ENCODE results near the gene FILIP1L. TPM values are rescaled to one million over a fixed set of nuclear protein-coding genes. Genes with fewer than 3 reads are reported as not detected.
"Not testable (repeated sequence)": the region's sequence is repeated elsewhere in the genome, so short reads cannot be mapped to it uniquely, and the experiment has no call there.

FILIP1L gene
- total RNA-seq, 1 donor from 2014 or later: 1.2 TPM

DNA sequence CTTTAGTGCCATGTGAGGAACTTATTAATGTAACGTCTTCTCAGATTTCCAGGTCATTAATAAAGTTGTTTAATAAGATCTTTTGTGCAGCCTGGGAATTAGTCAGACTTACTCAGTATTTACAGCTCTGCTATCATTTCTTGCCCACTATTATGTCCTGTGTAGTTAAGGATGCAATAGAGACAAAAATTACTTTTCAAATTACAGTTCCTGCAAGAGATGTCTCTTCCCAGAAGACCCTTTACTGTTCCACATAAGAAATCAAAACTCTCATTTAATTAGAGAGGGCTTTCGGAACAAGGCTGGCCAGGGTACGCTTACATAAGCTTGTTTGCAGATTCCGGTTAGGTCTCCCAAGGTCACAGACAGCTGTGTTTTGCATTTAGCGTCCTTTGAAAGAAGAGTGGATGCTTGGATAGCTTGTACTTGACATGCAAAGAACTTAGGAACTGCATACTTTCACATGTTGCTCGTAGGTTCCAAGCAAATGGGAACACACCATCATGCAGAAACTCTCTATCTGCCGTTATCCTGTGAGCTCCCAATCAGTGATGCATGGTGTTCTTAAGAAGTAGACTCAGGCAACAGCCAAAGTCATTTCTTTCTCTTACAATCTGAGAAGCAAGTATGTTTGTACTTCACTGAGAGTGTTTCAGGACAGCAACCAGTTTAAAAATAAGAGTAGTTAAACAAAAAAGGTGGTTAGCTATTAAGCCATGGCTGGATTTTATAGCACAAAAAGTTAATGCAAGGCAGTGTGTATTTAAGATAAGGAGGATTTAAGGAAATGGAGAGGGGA is 37.4 kb downstream of the FILIP1L start:
- DNase-seq (ENCODE audit: low spot score in 2 of 2) (no peak), FAIRE-seq (no peak)

DNA sequence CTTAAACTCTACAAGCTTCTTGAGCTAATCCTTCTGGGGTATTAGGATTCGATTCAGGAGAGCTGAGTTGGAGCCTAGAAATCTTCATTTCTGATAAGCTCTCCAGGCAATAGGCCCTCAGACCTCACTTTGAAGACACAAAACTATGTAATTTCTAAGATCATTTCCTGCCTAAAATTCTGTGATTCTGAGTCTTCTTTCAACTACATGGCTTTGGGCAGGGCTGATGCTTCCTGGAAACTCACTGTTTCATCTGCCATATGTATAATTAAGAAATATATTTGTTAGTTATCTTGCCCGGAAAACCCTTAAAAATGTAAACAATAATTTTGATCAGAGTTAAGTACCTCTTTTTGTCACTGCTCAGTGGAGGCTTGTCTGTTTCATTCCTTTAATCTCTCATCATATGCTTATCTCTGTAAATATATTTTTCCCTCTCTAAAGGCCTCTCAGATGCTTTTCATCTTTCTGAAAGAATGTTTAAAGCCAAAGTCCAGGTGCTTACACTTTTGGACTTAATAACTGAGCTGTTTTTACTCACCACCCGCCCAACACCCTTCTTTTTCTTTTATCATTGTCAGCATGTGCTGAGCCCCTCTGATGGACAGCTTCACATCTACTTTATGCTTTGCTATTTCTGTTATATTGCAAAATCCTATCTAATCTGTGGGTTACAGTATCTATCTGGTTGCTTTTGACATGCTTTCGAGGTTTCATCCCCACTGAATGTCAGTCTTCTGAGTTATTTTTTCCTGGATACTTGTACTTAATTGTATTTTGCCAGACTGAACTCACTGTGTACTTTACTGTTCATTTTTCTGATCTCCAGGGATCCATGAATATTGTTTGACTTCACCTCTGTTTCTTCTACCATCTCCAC is 38.2 kb downstream of the FILIP1L start:
- FAIRE-seq (no peak), DNase-seq (ENCODE audit: low spot score in 2 of 2) (no peak)

DNA sequence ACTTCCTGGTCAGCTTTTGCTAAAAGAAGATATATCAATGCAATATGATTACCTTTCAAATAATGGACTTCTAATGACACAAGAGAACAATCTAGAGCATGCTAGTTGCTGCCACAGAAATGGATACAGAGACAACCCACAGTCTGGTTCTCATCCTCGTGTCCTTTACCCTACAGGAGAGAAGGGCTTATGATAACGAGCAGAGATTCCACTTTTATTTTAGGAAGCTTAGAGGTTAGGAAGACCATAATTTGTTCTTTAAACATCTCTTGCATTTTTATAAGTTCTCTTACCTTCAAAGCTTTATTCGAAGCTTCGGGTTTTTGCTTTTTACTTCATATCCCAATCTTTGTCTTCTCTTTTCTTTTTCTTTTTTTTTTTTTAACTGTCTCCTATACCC is 39.1 kb downstream of the FILIP1L start:
- no peak for FAIRE-seq
- no peak for DNase-seq (ENCODE audit: low spot score in 2 of 2)

DNA sequence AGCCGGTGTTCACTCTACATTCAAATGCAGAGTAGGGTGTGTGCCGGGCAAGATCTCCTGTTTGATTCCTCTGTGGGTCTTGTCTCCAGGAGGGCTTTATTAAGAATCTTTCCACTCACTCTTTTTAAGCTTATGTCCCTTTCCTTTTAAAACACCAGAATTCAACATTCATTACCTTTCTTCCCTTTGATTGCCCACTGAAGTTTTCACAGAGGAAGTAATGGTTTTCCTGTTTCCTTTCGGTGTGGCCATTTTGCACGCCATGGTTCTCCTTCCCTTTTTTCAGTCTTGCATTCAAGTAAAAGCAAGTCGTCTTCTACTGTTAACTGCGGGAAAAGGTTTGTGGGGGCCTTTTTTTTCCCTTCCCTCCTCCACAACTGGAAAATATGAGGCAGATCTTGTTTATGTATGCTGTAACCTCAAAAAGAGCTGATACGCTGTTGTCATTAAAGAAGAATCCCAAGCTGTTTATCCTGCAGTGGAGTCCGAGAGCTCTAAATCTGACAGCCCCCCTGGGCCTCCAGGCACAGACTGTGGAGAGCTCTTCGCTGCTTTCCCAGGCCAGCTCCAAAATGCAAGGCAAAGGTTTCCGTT is 40.5 kb downstream of the FILIP1L start:
- DNase-seq (ENCODE audit: low spot score in 2 of 2): no peak
- FAIRE-seq: no peak

DNA sequence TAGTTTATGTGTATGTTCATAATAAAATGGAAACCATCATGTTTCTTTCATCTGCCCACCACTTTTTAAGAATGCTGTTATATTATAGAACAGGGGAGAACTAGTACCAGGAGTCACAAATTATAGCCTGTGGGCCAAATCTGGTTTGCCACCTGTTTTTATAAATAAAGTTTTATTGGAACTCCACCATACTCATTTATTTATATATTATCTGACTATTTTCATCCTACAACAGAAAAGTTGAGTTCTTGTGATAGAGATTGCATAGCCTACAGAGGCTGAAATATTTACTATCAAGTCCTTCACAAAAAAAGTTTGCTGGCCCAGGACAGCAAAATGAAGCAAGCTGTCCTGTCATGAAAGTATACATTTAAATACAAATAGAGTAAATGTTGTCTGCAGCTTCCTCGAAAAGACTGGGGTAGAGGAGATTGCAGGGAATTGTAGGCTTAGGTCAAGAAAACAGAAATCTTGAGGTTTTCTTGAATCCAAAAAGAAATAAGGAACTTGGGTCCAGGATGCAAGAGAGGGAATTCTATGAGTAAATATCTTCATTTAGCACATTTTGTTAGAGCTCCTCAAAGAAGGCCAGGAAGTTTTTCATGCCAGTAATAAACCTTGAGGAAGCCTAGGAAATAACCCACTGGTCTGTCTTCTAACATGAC is 41.1 kb downstream of the FILIP1L start:
- FAIRE-seq: no peak
- no peak for DNase-seq (ENCODE audit: low spot score in 2 of 2)

DNA sequence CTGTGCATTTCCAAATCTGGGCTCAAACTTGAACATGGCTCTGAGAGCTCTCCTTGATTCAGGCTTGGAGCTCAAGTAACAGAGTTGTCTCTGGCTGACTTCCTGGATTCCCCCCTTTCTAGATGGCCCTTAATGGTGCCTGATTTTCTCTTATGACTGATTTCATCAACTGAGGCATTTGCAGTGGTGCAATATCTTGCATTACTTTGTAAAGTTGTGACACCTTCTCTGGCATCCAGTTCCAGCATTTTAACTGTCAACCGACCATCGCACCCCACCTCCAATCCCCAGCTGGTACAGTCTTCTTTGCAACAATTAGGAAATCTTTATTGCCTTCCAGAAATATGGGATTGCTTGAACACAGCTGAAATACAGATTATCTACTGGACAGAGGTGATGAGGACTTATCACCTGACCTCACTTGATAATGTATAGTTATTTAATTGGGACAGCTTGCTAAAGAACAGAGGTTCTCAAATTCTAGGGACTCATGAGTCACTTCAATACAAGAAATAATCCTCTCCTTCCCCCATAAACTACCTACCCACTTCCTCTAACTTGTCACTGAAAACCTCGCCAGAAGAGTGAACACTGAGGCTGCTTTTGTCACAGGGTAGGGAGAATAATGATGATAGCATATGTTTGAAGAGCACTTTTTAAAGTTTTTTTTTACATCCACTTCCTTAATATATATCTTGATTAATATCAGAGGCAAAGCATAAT is 41.8 kb downstream of the FILIP1L start:
- FAIRE-seq: no peak
- DNase-seq (ENCODE audit: low spot score in 2 of 2): no peak

DNA sequence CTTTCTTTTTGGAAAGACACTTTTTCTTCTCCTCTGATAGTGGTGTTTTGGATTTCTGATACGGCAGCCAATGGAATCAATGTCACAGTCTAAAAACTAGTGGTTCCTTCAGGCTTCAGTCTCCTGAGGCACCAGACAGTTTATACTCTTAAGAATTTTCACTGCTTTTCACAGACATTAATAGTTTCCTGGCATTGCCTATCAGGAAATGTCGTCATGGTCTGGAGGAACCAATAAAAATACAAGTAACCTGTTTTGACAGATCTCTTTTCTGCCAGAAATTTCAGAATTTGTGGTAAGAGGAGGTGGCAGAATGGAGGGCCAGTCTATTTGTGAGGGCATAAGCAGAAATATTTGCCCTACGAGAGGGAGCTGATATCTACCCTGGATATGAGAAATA is 44.8 kb downstream of the FILIP1L start:
- no peak for DNase-seq (ENCODE audit: low spot score in 2 of 2)
- FAIRE-seq: no peak

DNA sequence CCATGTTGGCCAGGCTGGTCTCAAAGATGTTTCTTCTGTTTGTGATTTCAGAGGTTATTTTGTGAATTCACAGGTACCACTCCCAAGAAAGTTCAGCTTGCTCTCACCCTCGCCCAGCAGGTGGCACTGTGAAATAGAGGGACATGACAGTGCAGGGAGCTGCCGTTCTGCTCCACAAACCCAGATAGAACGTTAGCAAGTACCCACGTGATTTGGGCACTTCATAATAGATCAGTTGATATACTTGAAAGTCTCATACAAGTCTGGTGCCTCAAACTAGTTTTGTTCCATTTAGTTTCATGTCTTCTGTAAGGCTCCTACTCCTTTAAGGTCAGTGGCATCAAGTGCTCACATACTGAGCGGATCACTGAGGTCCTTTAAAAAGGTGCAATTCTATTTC is 45.5 kb downstream of the FILIP1L start:
- FAIRE-seq: no peak

DNA sequence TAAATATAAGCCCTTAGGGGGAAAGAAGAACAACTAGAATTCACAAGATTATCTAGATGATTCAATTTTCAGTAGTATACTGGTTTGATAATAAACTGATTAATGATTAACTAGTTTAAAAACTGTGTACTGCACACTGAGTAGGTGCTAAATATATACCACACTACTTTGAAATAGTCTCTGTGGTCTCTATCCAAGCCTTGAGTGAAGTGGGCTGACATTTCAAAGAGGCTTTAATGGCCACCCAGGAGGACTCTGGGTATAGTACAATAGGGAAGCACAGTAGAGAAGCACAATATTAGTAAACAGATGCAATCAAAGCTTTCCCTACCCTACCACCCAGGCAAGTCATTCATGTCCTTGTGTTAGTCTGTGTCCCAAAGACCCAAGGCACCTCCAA is 46.7 kb downstream of the FILIP1L start:
- FAIRE-seq: no peak
- no peak for DNase-seq (ENCODE audit: low spot score in 2 of 2)

More for the DNA sequence above, 45.5 kb downstream of the FILIP1L start:
- peak; percentile 18 to 58 for DNase-seq (ENCODE audit: low spot score in 2 of 2)

DNA sequence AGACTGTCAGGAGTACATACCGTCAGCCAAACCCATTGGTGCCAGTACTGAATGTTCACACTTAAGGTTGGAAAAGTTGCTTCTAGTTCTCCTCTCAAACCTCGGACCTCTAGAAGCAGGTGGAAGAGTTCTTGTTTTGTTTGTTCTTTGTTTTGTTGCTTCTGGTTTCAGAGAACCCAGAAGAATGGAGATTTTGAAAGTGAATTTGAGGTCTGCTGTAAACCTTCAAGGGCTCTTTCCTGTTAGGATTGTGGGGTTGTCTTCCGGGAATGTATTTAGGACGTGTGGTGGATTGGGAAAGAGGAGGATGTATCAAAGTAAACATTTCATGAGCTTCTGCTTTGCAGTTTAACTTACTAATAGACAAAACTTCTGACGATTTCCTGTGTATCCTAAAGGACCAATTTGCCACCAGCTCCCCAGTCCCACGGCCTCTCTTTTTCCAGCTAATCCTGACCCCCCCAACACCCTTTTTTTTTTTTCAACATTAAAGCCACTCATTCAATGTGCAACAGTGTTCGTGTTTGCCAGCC is 50.3 kb downstream of the FILIP1L start:
- FAIRE-seq: no peak
- DNase-seq (ENCODE audit: low spot score in 2 of 2): no peak

DNA sequence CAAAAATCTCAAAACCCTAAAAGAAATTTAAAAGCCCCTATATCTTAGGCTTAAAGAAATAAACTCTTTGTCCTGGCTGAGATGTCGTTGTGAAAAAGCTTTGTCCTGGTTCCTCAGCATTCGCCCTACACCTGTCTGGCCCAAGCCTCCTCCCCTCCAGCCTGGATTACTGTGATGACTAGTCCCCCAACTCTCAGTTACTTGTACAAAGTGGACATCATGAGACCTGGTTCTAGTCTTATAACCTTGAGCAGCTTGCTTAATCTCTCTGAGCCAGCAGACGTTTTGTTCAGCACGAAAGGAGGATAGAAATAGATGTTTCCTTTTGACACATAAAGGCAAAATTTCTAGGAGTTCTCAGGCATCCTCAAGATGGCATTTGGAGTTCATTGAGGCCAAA is 51.6 kb downstream of the FILIP1L start:
- no peak for FAIRE-seq
- DNase-seq (ENCODE audit: low spot score in 2 of 2): no peak

DNA sequence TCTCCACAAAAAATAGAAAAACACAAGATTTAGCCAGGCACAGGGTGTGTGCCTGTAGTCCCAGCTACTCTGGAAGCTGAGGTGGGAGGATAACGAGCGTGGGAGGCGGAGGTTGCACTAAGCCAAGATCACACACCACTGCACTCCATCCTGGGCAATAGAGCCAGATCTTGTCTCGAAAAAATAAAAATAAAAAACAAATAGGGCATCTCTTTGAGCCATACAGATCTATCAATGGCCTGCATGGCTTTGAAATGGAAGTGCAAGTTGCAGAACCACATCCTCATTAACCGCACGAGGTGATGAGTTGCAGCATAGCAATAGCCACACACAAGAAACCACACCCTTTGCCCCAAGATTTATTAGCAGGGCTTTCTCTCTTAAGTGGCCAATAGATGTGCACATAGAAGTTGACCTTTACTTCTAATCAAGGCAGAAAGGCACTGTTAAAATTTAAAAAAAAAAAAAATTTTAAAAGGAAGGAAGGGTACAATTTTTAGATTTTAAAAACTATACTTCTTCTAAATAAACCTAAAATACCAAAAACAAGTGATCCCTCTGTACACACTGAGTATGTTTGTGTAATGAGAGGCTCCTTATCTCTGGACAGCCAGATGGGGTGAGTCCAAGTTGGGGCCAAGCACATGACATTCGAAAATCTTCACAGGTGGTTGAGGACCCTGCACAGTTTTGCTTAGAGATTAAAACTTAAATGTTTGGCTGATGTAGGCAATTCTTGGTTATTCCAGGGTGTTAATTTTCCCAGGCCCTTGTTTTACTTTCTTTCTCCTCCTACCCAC is 53.4 kb downstream of the FILIP1L start:
- FAIRE-seq: no peak
- no peak for DNase-seq (ENCODE audit: low spot score in 2 of 2)

DNA sequence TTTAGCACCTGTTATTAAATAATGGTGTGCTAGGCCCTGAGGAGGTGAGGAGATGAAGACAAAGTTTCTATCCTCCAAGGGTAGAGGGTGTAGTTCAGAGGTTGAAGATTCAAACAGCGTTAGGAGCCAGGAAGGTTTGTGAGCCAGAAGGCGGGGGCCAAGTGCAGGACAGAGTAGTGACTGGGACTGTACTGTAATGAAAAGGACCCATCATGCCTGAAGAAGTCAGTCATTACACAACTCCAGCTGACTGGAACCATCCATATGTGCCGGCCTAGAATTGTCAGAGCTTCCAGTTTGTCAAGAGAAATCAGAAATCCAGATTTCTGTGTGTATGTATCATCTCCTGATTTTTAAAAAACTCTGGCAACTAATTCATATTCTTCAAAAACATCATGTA is 54.8 kb downstream of the FILIP1L start:
- no peak for FAIRE-seq
- no peak for DNase-seq (ENCODE audit: low spot score in 2 of 2)

DNA sequence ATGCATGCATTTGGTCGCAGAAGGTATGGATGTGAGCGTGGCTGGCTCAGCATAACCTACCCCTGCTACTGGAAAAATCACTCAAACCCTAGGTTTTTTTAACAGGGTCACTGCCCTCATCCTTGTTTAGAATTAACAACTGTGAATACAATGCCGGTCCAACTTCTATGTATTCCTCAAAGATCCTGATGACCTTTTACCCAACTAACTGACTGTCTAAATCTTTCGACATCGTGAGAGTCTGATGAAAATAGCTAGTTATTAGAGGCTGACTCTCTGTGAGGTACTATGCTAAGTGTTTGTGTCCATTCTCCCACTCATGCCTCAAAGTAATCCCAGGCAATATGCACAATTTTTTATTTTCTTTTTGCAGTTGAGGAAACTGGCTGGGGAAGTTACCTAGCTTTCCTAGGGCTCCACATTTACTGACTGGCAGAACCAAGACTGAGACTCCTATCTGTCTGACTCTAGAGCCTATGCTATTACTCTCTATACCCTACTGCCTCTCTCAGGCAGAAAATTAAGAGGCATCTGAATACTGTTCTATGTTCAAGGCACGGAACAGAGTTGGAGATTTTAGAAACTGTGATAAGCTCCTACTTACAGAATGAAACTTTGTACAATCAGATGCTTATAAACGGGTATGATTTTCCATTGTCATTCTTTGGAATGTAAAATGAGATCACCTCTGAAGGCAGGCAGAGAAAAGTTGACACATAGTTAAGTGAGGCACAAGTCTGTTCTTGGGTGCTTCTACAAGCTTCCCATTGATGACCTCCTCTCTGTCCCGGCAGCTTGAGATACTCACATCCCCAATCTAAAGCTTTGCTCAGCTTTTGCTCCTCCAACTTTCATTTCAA is 56.4 kb downstream of the FILIP1L start:
- DNase-seq (ENCODE audit: low spot score in 2 of 2) (no peak), FAIRE-seq (no peak)

DNA sequence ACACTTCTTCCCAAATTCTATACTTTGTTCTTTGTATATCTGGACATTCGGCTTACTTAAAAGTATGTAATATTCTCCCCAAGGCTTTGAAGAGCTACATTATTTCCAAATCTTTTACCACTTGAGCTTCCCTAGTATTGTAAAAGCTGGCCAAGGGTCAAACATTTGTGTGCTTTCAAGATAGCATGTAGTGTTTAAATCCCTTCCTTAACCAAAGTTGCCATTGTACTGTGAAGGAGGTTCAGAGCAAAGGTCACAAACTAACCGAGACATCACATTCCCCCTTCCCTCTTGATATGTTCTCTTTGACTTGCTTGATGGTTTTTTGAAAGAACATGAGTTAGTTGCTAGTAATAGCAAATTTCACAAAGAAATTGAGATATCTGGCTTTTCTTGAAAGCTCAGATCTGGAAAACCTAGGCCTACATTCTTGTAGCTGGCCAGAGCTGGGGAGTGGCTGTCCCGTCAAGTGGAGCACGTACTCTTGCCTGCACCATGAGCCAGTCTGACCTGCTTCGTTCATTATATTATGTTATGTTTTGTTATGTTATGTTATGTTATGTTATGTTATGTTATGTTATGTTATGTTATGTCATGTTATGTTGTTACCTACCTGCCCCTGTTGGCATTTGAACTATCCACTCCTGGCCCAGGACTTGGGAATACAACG is 60.2 kb downstream of the FILIP1L start:
- DNase-seq (ENCODE audit: low spot score in 2 of 2) (no peak), FAIRE-seq (no peak)

DNA sequence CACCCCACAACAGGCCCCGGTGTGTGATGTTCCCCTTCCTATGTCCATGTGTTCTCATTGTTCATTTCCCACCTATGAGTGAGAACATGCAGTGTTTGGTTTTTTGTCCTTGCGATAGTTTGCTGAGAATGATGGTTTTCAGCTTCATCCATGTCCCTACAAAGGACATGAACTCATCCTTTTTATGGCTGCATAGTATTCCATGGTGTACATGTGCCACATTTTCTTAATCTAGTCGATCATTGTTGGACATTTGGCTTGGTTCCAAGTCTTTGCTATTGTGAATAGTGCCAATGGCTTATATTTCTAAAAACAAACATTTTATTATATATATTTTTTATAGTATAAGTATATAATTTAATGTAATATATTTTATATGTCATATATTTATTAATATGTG is 62.8 kb downstream of the FILIP1L start:
- not testable (repeated sequence) for DNase-seq (ENCODE audit: low spot score in 2 of 2); FAIRE-seq

DNA sequence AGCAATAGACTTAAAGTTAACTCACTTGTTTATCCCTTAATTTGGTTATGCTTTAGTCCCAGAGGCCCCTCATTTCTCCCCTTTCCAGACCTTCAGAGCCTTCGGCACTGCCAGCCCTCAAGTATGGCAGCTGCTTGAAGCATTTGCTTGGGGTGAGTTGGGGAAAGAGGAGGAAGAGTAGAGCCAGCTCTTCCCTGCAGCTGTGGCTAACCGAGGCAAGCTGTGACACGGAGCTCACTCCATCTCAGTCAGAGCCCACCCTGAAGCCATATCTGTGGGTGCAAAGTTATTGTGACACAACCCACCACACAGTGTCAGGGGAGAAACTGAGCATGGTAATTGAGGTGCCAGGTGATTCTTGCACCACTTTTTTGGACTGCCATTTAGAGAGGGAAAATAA is 66.1 kb downstream of the FILIP1L start:
- FAIRE-seq: no peak
- no peak for DNase-seq (ENCODE audit: low spot score in 2 of 2)

All from frontal cortex (tissue), 4 donors.